Stimulated activated CD8-positive, alpha-beta memory T cell treated with anti-CD3 and anti-CD28 coated beads, Interleukin-4, amount 100 ng/mL, for 48 hours (primary cell): ENCODE measurements around the gene PEDS1.
"Not testable (repeated sequence)": the region's sequence is repeated elsewhere in the genome, so short reads cannot be mapped to it uniquely, and the experiment has no call there.

ENCODE experiments used
- DNase-seq: peaks from one replicate; pipeline ENCODE4 v3.0.0-alpha.2; 2020

PEDS1 gene

GRCh38 chr20:50153500-50154377 is at the start of gene PEDS1:
Gene PEDS1, minus strand, starts transcription at chr20:50153723. Its CDS starts 86 bp downstream, at chr20:50153637.
- DNase-seq = peak; percentile 87

- DNase-seq = no peak
These were observed 49.2 kb upstream of the PEDS1 start for GRCh38 chr20:50202677-50203076.

- not testable (repeated sequence) for DNase-seq
These were observed 48.2 kb upstream of the PEDS1 start for GRCh38 chr20:50201710-50202109.

GRCh38 chr20:50200482-50201104 is 47.1 kb upstream of the PEDS1 start:
- DNase-seq = no peak

GRCh38 chr20:50199703-50200102 is 46.2 kb upstream of the PEDS1 start:
- DNase-seq = no peak

- no peak for DNase-seq
These were observed 45.2 kb upstream of the PEDS1 start for GRCh38 chr20:50198716-50199115.

- no peak for DNase-seq
These were observed 44.7 kb upstream of the PEDS1 start for GRCh38 chr20:50198180-50198666.

- DNase-seq = no peak
These were observed 44.1 kb upstream of the PEDS1 start for GRCh38 chr20:50197463-50198179.

- DNase-seq = no peak
These were observed 43.4 kb upstream of the PEDS1 start for GRCh38 chr20:50196896-50197295.

GRCh38 chr20:50196248-50196647 is 42.7 kb upstream of the PEDS1 start:
- DNase-seq = no peak

GRCh38 chr20:50195524-50196120 is 42.1 kb upstream of the PEDS1 start:
- DNase-seq = no peak

GRCh38 chr20:50194831-50195523 is 41.5 kb upstream of the PEDS1 start:
- DNase-seq = no peak

GRCh38 chr20:50194422-50194830 is 40.9 kb upstream of the PEDS1 start:
- DNase-seq = no peak

- no peak for DNase-seq
These were observed 40.4 kb upstream of the PEDS1 start for GRCh38 chr20:50193836-50194421.

GRCh38 chr20:50193199-50193835 is 39.8 kb upstream of the PEDS1 start:
- DNase-seq = no peak

GRCh38 chr20:50192364-50193198 is 39.1 kb upstream of the PEDS1 start:
- peak; percentile 88 for DNase-seq

- DNase-seq = no peak
These were observed 38.2 kb upstream of the PEDS1 start for GRCh38 chr20:50191544-50192363.

GRCh38 chr20:50191065-50191543 is 37.6 kb upstream of the PEDS1 start:
- peak; percentile 73 for DNase-seq
